Measurements from ENCODE around the gene INPP5E.
A peak's percentile ranks its signal among the peaks of the same experiment; 100 is the strongest.

- TF ChIP-seq CTCF (IDR thresholded peaks at IDR 0.05): peak; percentile 76 to 90 (median 83)
- no peak for TF ChIP-seq POLR2A (IDR thresholded peaks at IDR 0.05)
Measured at GRCh38 chr9:136485049-136486045, 45.7 kb upstream of the INPP5E start.

All from adrenal gland (tissue), 5 donors.